Activated T-cell treated with anti-CD3 and anti-CD28 coated beads, Interleukin-2, amount 50 U/mL, for 4 hours (primary cell): ENCODE measurements around the gene ENDOV. TPM values are rescaled to one million over a fixed set of nuclear protein-coding genes. Genes with fewer than 3 reads are reported as not detected.

ENCODE experiments used
- ATAC-seq, 2 donors: fragments of 200-7000 bp; cut with Tn5 transposase; one replicate each; pipeline ENCODE4 v1.10.0; 2021
- DNase-seq: peaks from one replicate; pipeline ENCODE4 v3.0.0-alpha.2; 2020
- H3K27me3 Mint-ChIP-seq: one replicate; pipeline ENCODE4 v1.8.0; 2021; ENCODE audit warnings: low read depth, mixed read lengths
- H3K36me3 Mint-ChIP-seq: one replicate; pipeline ENCODE4 v1.8.0; 2022; ENCODE audit warnings: mixed read lengths; ENCODE audit not compliant: insufficient read depth
- H3K4me1 Mint-ChIP-seq: one replicate; pipeline ENCODE4 v1.8.0; 2021; ENCODE audit warnings: low read depth, mixed read lengths
- H3K4me3 Mint-ChIP-seq: one replicate; pipeline ENCODE4 v1.8.0; 2021; ENCODE audit warnings: mild to moderate bottlenecking, moderate library complexity, mixed read lengths
- H3K9me3 Mint-ChIP-seq: one replicate; pipeline ENCODE4 v1.8.0; 2021; ENCODE audit warnings: mixed read lengths
- total RNA-seq, 3 donors: library from RNA; stranded (reverse); gene quantifications; one replicate each; pipeline ENCODE4 v1.2.1, GENCODE V29; 2021

Gene ENDOV
- 10 to 100 TPM; 11.2 to 12.9 (median 12.4) TPM for total RNA-seq

DNA sequence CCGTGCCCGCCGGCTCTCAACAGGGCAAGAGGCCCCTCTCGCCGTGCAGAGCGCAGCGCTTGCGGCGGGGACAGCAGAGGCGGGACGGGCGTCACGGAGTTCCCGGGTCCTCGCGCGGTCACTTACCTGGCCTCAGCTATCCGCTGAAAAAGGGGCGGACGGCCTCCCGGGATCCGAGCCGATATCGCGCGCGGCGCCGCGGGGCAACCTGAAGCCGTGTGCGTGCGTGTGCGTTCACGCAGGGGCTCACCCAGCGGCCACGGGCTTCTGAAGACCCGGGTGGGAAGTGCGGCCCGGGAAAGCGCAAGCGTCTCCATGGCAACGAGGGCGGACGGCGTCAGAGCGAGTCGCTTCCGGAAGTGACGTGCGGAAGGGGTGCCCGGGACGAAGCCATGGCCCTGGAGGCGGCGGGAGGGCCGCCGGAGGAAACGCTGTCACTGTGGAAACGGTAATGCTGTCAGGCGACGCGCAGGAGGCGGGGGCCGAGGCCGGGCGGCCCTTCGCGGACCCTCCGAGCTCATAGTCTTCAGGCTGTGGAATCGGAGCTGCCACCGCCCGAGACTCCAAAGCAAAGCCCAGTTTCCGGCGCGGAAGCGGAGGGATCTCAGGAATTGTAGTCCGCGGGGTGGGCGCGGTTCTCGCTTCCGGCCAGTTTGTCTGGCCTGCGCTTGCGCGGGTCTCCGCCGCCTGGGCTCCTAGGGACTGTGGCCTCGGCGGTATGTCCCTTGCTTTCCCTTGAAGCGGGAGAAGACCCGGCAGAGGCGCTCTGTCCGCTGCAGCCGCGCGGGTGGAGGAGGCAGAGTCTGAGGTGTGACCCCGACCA lies at the start of gene ENDOV:
Gene ENDOV, plus strand, starts transcription at position 365 of the 823 bp plus-strand sequence. Its CDS starts 28 bp downstream, at position 393.
- DNase-seq (peak; percentile 93), ATAC-seq (peak; percentile 93 to 94)
- Mint-ChIP-seq H3K9me3 (no peaks in the 10 kb centered on the region), H3K27me3 (peaks cover 10% of the 10 kb centered on the region), H3K4me1 (peaks cover 27% of the 10 kb centered on the region), H3K4me3 (peak within 1 kb of the TSS; percentile 86), H3K36me3 (peaks cover 6% of the 10 kb centered on the region)

DNA sequence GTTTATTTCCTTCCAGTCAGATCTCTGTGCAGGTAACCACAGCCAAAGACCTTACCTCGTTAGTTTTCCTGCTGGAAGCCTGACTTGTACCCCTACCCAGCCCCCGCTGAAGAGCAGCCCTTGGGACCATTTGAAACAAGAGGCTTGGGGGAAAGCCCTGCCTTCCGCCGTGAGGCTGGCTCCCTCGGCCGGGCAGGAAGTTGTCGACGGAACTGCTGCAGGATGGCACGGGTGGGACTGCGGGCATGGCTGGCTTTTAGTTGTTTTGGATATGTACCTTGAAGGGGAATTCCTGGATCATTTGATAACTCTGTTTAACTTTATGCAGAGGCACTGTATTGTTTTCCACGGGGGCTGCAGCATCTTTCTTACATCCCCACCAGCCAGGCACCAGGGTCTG lies 49.0 kb upstream of the ENDOV start:
- Mint-ChIP-seq H3K9me3 (no peaks in the 10 kb centered on the region), H3K27me3 (no peaks in the 10 kb centered on the region), H3K36me3 (peaks cover 63% of the 10 kb centered on the region), H3K4me1 (no peaks in the 10 kb centered on the region), H3K4me3 (no peak overlapping the region)
- ATAC-seq (no peak), DNase-seq (no peak)

DNA sequence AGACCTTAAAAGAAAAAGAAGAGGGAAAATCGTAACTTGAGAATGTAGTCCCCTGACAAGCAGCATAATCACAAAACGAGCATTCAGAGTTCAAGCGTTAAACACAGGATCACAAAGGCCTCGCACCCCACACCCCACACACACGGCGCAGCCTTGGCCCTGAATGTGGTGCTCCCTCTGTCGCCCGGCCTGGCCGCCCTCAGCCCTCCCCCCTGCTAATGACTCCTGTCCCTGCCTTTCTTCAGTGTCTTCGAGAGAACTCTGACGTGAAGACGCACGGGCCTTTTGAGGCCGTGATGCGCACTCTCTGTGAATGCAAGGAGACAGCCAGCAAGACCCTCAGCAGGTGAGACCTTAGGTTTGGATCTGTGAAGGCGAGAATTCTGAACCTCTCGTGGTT lies 47.5 kb upstream of the ENDOV start:
- H3K4me1 Mint-ChIP-seq: no peaks in the 10 kb centered on the region
- no peak for ATAC-seq

DNA sequence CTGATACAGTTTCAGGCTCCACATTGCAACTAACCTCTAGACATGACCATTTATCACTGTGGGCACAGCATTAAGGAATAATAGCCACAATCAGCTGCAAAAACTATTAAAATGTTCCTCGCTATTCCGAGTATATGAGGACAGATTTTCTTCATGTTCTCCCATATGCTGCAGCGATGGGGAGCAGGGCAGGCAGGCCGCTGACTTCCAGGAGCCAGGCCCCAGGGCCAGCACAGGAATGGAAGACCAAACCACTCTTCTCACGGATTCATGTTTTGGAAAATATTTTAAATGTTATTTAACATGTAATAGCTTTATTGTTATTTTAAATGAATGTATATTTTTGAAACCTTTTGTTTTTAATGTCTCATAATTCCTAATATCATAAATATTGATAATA lies 43.8 kb upstream of the ENDOV start:
- DNase-seq: no peak
- ATAC-seq: no peak
- Mint-ChIP-seq H3K27me3 (no peaks in the 10 kb centered on the region), H3K4me1 (no peaks in the 10 kb centered on the region), H3K9me3 (no peaks in the 10 kb centered on the region), H3K4me3 (no peak overlapping the region), H3K36me3 (peaks cover 60% of the 10 kb centered on the region)

More for the DNA sequence above, 47.5 kb upstream of the ENDOV start:
- DNase-seq: no peak
- Mint-ChIP-seq H3K4me3 (no peak overlapping the region), H3K27me3 (no peaks in the 10 kb centered on the region), H3K36me3 (peaks cover 61% of the 10 kb centered on the region), H3K9me3 (no peaks in the 10 kb centered on the region)

DNA sequence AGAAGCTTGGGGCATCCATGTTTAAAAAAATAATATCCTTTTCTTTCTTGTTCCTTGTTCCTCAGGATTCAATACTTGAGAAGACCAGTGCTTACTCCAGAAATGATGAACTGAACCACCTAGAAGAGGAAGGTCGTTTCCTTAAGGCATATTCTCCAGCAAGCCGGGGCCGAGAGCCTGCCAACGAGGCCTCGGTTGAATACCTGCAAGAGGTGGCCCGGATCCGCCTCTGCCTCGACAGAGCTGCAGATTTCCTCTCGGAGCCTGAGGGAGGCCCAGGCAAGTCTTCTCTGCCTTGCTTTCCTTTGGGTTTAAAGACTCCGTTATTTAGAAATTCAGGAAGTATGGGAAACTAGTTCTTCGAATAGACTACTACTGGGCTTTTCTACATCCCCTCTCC lies 42.5 kb upstream of the ENDOV start:
- H3K4me1 Mint-ChIP-seq: no peaks in the 10 kb centered on the region
- H3K36me3 Mint-ChIP-seq: peaks cover 56% of the 10 kb centered on the region
- no peaks in the 10 kb centered on the region for H3K27me3 Mint-ChIP-seq
- DNase-seq: no peak
- no peak for ATAC-seq
- no peaks in the 10 kb centered on the region for H3K9me3 Mint-ChIP-seq
- H3K4me3 Mint-ChIP-seq: no peak overlapping the region

DNA sequence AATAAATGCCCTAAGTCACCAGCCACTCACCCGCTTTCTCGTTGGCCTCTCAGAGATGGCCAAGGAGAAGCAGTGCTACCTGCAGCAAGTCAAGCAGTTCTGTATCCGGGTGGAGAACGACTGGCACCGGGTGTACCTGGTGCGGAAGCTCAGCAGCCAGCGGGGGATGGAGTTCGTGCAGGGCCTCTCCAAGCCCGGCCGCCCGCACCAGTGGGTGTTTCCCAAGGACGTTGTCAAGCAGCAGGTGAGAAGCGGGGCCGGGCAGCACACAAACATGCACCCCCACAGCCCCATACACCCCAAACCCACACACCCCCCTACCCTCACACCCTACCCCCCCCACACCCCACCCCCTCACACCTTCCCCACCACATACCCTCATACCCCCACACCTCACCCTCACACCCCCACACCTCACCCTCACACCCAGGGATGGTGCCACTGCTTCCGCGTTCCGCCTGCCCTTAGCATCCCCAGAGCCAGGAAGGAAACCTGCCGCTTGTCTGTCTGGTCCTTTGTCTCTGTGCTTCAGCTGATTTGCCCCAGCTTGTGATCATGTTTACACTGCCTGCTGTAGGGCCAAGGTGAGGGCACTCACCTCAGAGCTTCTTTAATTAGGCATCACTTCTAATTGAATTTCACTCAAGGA lies 41.9 kb upstream of the ENDOV start:
- no peaks in the 10 kb centered on the region for H3K4me1 Mint-ChIP-seq
- no peak overlapping the region for H3K4me3 Mint-ChIP-seq
- peaks cover 54% of the 10 kb centered on the region for H3K36me3 Mint-ChIP-seq

DNA sequence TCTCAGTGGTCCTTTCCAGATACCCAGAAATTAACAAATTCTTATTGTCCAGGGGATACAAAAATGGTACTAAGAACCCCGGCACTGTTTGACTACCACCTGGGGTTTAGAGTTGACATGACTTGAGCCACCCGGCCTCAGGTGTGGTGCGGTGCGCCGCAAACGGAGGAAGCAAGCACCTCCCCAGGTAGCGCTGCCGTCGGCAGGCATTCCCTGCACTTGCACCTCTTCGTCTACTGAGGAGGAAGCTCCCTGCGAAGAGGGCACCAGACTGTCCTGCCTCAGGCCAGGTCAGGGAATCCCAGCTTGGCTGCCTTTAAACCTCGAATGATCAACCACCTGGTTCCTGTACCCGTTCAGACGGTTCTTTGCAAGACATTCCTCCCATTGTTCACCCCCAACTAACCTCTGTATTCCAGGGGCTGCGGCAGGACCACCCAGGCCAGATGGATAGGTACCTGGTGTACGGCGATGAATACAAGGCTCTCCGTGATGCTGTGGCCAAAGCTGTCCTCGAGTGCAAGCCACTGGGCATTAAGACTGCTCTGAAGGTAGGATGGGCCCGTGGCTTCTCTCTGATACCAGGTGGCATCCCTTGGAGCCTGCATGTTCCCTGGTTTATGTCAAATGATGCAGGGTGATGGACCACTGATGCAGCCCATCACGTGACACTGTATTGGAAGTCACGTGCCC lies 40.8 kb upstream of the ENDOV start:
- H3K9me3 Mint-ChIP-seq: no peaks in the 10 kb centered on the region
- no peaks in the 10 kb centered on the region for H3K27me3 Mint-ChIP-seq
- no peak for DNase-seq
- H3K4me3 Mint-ChIP-seq: no peak overlapping the region
- no peaks in the 10 kb centered on the region for H3K4me1 Mint-ChIP-seq
- H3K36me3 Mint-ChIP-seq: peaks cover 56% of the 10 kb centered on the region
- no peak for ATAC-seq

More for the DNA sequence above, 41.9 kb upstream of the ENDOV start:
- DNase-seq (no peak), ATAC-seq (no peak)
- Mint-ChIP-seq H3K27me3 (no peaks in the 10 kb centered on the region), H3K9me3 (no peaks in the 10 kb centered on the region)

DNA sequence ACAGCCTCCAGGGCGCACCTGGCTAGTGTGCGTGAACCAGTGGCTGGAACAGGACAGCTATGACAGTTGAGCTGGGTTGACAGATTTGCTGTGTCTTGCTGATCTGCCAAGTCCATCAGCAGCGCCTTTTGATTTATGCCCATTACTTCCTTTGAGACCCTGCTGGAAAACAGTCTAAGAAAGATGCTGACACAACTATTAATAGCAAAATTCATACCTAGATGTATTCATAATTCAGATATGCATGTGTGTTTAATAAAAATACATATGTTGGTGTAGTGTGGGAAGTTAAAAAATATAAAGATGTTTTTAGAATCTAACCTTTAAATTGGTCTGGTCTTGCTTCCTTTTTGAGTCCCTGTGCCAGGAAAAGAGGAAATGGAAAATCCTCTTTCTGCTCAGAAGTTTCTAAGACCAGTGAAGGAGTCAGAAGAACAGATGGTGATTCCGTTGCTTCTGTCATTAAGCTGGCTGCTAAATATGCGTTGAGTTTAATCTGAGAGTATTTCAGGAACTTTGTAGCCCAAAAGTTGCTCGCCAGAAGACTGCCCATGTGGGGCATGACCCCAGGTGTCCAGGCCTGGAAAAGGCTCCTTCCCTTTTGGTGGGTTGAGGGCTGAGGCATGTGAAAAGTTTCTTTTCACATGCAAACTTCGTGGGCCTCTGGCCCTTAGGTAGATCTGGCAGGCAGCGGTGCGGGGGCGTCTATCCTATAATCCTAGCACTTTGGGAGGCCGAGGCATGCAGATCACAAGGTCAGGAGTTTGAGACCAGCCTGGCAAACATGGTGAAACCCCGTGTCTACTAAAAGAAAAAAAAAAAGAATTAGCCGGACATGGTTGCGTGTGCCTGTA lies 40.0 kb upstream of the ENDOV start:
- no peak for ATAC-seq
- no peaks in the 10 kb centered on the region for H3K9me3 Mint-ChIP-seq
- peaks cover 58% of the 10 kb centered on the region for H3K36me3 Mint-ChIP-seq
- no peak for DNase-seq
- no peaks in the 10 kb centered on the region for H3K4me1 Mint-ChIP-seq
- H3K4me3 Mint-ChIP-seq: no peak overlapping the region
- no peaks in the 10 kb centered on the region for H3K27me3 Mint-ChIP-seq

DNA sequence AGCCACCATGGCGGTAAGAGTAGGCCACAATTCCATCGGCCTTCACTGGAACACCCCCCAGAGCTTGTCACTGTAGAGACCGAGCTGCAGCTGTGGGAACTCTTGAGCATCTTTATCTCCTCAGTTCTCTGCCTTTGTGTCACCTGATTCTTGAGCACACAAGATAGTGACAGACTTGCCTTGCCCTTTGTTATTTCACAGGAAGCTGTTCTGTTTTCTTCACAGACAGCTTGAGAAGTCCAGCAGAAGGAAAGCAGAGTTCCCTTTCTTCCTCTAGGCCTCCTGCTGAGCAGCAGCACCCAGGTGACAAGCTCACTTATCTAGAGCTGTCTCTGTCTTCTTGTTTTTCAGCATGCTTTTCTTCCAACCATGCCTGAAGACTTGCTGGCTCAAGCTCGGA lies 38.4 kb upstream of the ENDOV start:
- Mint-ChIP-seq H3K9me3 (no peaks in the 10 kb centered on the region), H3K36me3 (peaks cover 56% of the 10 kb centered on the region), H3K4me3 (no peak overlapping the region), H3K27me3 (no peaks in the 10 kb centered on the region), H3K4me1 (no peaks in the 10 kb centered on the region)
- DNase-seq: no peak
- no peak for ATAC-seq

DNA sequence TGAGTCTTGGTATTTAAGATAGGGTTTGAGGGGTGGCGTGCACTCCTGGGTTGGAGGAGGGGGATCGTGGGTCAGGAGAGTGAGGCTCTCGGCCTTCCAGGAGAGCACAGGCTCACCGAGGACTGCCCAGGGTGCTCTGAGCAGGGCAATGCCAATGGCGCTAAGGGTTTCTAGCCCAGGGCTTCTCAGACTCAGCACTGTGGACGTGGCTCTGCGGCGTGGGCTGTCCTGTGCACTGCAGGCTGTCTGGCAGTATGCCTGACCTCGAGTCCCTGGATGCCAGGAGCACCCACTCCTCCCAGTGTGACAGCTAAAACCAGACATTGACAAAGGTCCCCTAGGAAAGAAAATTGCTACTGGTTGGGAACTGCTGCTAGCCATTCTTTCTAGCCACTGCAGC lies 37.2 kb upstream of the ENDOV start:
- no peaks in the 10 kb centered on the region for H3K9me3 Mint-ChIP-seq
- H3K4me1 Mint-ChIP-seq: no peaks in the 10 kb centered on the region
- ATAC-seq: no peak
- DNase-seq: no peak
- H3K4me3 Mint-ChIP-seq: no peak overlapping the region
- H3K27me3 Mint-ChIP-seq: no peaks in the 10 kb centered on the region
- H3K36me3 Mint-ChIP-seq: peaks cover 51% of the 10 kb centered on the region

DNA sequence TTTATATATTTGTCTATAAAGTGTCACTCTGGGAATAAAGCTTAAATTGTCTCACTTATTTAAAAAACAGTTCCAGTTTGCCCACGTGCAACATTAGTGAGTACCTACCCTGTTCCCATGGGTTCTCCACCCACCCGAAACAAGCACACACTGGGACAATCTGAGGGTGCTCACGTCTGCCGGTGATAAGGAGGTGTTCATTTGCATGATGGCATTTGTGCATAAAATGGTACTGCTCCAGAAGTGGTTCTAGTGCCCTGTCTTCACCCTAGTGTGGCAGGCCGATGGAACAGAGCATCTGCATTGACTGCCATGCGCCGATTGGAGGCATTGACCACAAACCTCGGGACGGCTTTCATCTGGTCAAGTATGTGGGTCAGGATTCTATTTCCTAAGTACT lies 35.6 kb upstream of the ENDOV start:
- Mint-ChIP-seq H3K36me3 (peaks cover 61% of the 10 kb centered on the region), H3K4me3 (no peak overlapping the region), H3K27me3 (no peaks in the 10 kb centered on the region), H3K9me3 (no peaks in the 10 kb centered on the region), H3K4me1 (no peaks in the 10 kb centered on the region)
- no peak for ATAC-seq
- no peak for DNase-seq

DNA sequence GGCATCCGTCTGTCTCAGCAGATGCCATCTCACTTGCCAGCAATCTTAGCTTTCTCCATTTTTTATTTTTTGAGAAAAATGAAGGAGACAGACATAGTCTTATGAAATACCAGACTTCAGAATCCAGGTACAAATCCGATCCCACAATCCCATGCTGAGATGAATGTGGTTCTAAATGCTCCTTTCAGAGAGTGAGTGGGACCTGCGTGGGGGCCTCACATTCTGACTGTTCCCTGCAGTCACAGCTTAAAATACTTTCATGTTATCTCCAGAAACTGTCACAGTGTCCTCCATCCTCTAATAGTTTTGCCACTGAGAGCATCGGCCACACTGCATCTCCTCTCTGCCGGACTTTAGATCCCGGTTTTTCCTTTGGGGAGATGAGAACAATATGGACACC lies 34.9 kb upstream of the ENDOV start:
- Mint-ChIP-seq H3K27me3 (no peaks in the 10 kb centered on the region), H3K4me1 (no peaks in the 10 kb centered on the region), H3K4me3 (no peak overlapping the region), H3K9me3 (no peaks in the 10 kb centered on the region), H3K36me3 (peaks cover 58% of the 10 kb centered on the region)
- DNase-seq: no peak
- ATAC-seq: no peak

DNA sequence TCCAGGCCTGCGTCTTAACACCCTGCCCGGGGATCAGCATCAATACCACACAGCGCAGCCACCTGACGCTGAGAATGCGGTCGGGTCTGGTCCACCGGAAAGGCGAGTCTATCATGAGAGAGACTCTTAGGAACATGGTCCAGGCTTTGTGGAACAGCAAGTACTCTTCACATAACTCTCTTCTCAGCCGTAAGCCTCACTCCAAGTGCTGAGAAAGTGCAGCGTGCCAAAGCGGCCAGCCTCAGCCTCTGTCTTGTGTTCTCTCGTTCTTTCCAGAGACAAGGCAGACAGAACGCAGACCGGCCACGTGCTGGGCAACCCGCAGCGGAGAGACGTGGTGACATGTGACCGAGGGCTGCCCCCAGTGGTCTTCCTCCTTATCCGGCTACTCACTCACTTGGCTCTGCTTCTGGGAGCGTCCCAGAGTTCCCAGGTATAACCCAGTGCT lies 34.4 kb upstream of the ENDOV start:
- Mint-ChIP-seq H3K4me3 (no peak overlapping the region), H3K27me3 (no peaks in the 10 kb centered on the region), H3K4me1 (no peaks in the 10 kb centered on the region), H3K9me3 (no peaks in the 10 kb centered on the region), H3K36me3 (peaks cover 61% of the 10 kb centered on the region)
- no peak for DNase-seq
- no peak for ATAC-seq

DNA sequence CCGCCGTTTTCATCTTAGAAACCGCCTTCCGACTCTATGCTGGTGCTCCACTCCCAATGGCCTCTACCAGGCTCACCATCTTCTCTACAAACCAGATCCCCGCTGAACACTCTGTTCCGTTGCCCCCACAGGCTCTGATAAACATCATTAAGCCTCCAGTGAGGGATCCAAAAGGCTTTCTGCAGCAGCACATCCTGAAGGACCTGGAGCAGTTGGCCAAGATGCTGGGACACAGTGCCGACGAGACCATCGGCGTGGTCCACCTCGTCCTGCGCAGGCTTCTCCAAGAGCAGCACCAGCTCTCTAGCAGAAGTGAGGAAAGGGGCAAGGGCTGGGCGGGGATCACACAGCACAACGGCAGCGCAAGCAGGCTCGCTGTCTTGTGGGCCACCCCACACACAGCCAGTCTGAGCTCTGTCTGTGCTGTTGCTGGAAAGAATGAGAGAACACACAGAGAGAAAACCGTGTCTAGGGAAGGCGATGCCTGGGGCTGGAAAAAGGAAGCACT lies 33.5 kb upstream of the ENDOV start:
- no peaks in the 10 kb centered on the region for H3K9me3 Mint-ChIP-seq
- H3K4me1 Mint-ChIP-seq: no peaks in the 10 kb centered on the region
- H3K27me3 Mint-ChIP-seq: no peaks in the 10 kb centered on the region
- no peak for DNase-seq
- H3K36me3 Mint-ChIP-seq: peaks cover 63% of the 10 kb centered on the region
- ATAC-seq: no peak
- H3K4me3 Mint-ChIP-seq: no peak overlapping the region
